ENCODE measurements around the gene DNTTIP2.

DNTTIP2 gene

DNA sequence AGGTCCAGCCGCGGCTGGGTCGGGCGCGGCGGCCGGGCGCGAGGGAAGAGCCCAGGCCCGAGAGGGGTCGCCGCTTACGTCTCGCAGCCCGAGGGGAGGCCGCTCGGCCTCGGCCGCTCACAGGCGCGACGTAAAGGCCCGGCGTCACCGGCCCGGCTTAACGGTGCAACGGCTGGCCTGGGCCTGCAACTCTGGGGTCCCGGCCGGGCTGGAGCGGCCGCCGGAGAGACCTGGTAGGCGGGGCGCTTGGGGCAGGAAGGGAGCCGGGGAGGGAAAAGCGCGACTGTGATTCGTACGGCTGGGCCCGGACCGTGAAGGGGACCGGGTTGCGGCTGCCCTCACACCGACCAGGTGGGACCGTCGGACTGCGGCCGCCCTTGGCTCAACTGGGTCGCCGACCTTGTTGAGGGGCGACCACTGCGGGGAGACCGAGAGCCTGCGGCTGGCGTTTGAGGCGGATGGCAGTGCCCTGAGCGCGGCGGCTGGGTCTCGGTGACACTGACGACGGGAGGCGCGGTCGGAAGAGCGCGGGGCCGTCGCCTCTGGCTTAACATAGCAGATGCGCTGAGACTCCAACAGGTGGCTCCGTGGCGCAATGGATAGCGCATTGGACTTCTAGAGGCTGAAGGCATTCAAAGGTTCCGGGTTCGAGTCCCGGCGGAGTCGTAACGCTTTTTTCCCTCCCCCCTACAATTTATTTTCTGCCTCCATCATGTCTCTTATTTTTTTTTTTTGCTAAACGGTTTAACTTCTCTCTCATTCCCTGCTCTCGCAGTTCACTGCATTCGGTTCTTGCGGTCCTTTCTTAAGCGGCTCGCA is 31.8 kb downstream of the DNTTIP2 start:
- H3K4me1 ChIP-seq (ENCODE audit: insufficient read depth, low read length): peaks cover 33% of the 10 kb centered on the region

DNA sequence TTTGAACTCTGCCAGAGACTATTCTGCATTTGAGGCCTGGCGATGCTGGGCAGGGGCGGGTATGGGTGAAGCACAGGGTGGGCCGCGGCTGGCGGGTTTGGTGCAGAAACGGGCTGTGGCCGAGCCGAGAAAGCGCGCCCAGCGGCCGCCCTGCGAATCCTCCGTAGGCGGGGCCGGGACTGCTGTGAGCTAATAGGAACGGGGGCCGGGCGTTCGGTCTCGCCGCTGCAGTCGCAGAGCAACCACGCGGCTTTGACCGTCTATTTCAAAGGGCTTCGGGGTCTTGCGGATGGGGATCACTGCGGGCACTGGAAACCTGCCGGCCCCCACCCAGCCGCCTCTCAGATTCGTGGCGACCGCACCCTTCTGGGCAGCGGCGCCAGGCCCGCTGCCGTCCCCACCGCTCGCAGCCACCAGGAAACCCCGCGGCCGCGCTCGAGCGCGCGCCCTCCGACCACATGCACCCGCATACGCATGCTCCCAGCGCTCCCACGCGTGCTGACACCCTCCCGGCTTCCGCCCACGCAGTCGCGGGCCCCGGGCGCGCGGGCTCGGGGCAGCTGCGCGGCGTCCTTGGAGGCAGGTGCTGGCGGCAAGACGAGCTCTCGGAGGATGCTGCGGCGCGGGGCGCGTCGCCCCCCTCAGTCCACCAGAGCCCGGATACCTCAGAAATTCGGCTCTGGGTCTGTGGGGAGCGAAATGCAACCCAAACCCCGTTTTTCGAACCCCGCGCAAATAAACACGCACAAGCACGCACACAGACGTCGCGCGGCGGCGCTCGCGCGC is 32.6 kb downstream of the DNTTIP2 start:
- TF ChIP-seq, protein P1, sequence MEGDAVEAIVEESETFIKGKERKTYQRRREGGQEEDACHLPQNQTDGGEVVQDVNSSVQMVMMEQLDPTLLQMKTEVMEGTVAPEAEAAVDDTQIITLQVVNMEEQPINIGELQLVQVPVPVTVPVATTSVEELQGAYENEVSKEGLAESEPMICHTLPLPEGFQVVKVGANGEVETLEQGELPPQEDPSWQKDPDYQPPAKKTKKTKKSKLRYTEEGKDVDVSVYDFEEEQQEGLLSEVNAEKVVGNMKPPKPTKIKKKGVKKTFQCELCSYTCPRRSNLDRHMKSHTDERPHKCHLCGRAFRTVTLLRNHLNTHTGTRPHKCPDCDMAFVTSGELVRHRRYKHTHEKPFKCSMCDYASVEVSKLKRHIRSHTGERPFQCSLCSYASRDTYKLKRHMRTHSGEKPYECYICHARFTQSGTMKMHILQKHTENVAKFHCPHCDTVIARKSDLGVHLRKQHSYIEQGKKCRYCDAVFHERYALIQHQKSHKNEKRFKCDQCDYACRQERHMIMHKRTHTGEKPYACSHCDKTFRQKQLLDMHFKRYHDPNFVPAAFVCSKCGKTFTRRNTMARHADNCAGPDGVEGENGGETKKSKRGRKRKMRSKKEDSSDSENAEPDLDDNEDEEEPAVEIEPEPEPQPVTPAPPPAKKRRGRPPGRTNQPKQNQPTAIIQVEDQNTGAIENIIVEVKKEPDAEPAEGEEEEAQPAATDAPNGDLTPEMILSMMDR (IDR thresholded peaks at IDR 0.05; ENCODE audit: borderline replicate concordance, extremely low read depth, low read length, poor library complexity, severe bottlenecking): peak; percentile 50
- no peak for TF ChIP-seq EZH2 (IDR thresholded peaks at IDR 0.05; ENCODE audit: borderline replicate concordance, low read depth, low read length, severe bottlenecking)
- peak; percentile 88 for DNase-seq
- Histone ChIP-seq H3K4me1 (ENCODE audit: insufficient read depth, low read length) (peaks cover 33% of the 10 kb centered on the region), H4K20me1 (ENCODE audit: insufficient read depth, low read length) (no peaks in the 10 kb centered on the region), H3K4me3 (ENCODE audit: low read depth in 1 of 2, low read length in 2 of 2) (peak overlapping the region; percentile 69 to 75), H3K9me3 (ENCODE audit: insufficient read depth, low read length, severe bottlenecking) (no peaks in the 10 kb centered on the region), H3K9ac (ENCODE audit: low read depth, low read length) (peak overlapping the region; percentile 93), H3K36me3 (ENCODE audit: insufficient read depth, low read length) (no peaks in the 10 kb centered on the region; the same call in 1 of the 2 replicates), H3K27ac (ENCODE audit: low read length) (peak overlapping the region; percentile 91), H3K79me2 (ENCODE audit: insufficient read depth, low read length) (no peaks in the 10 kb centered on the region; the same call in 1 of the 2 replicates), H3K27me3 (ENCODE audit: insufficient read depth, low read length, poor library complexity) (no peaks in the 10 kb centered on the region), H2AFZ (ENCODE audit: low read depth, low read length) (peak overlapping the region; percentile 87), H3K4me2 (ENCODE audit: insufficient read depth, low read length) (peak overlapping the region; percentile 70)
- peak; percentile 67 for ATAC-seq (ENCODE audit: insufficient read depth, low read depth)

More for the DNA sequence above, 31.8 kb downstream of the DNTTIP2 start:
- H3K9me3 ChIP-seq (ENCODE audit: insufficient read depth, low read length, severe bottlenecking): no peaks in the 10 kb centered on the region
- H3K4me3 ChIP-seq (ENCODE audit: low read depth in 1 of 2, low read length in 2 of 2): peak overlapping the region; percentile 69 to 75
- peak overlapping the region; percentile 70 for H3K4me2 ChIP-seq (ENCODE audit: insufficient read depth, low read length)
- DNase-seq (peak; percentile 89), ATAC-seq (ENCODE audit: insufficient read depth, low read depth) (peak; percentile 67)
- H2AFZ ChIP-seq (ENCODE audit: low read depth, low read length): peak overlapping the region; percentile 87
- TF ChIP-seq, protein P1 (IDR thresholded peaks at IDR 0.05; ENCODE audit: borderline replicate concordance, extremely low read depth, low read length, poor library complexity, severe bottlenecking): peak; percentile 43
- no peak for TF ChIP-seq EZH2 (IDR thresholded peaks at IDR 0.05; ENCODE audit: borderline replicate concordance, low read depth, low read length, severe bottlenecking)
- H4K20me1 ChIP-seq (ENCODE audit: insufficient read depth, low read length): no peaks in the 10 kb centered on the region
- peak overlapping the region; percentile 93 for H3K9ac ChIP-seq (ENCODE audit: low read depth, low read length)
- H3K27ac ChIP-seq (ENCODE audit: low read length): peak overlapping the region; percentile 91
- no peaks in the 10 kb centered on the region for H3K27me3 ChIP-seq (ENCODE audit: insufficient read depth, low read length, poor library complexity)
- no peaks in the 10 kb centered on the region; the same call in 1 of the 2 replicates for H3K79me2 ChIP-seq (ENCODE audit: insufficient read depth, low read length)
- H3K36me3 ChIP-seq (ENCODE audit: insufficient read depth, low read length): no peaks in the 10 kb centered on the region; the same call in 1 of the 2 replicates

DNA sequence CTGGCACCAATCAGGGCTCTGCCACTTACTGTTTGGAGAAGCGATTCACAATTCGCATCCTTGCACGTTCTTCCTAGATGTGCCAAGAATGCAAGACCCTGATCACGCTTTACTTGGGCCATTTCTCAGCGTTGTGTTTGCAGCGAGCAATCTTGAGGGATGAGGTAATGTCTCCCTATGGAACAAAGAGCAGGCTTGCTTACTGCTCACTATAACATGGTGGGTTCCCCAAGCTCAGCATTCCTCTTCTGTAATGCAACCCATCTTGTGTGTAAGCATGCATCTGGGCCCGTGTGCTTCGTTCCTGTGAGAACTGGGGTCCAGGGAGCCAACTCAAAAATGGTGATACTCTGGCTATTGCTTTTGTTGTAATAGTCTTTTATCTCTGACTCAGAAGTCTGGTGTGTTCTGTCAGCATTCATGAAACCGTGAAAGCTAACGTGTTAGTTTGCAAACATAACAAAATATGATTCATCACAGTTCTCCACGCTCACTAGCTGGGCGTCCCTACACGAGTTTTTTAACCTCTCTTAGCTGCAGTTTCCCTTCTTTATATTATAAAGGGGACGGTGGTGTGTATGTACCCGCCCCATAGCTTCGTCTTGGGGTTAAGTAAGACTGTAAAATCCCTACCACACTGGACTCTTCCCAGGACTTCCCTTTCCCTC is 33.3 kb downstream of the DNTTIP2 start:
- Histone ChIP-seq H3K9ac (ENCODE audit: low read depth, low read length) (peak overlapping the region; percentile 93), H2AFZ (ENCODE audit: low read depth, low read length) (peak overlapping the region; percentile 87), H3K9me3 (ENCODE audit: insufficient read depth, low read length, severe bottlenecking) (no peaks in the 10 kb centered on the region), H3K4me3 (ENCODE audit: low read depth in 1 of 2, low read length in 2 of 2) (peak overlapping the region; percentile 69 to 75), H3K4me1 (ENCODE audit: insufficient read depth, low read length) (peaks cover 33% of the 10 kb centered on the region), H3K4me2 (ENCODE audit: insufficient read depth, low read length) (peak overlapping the region; percentile 70), H3K27me3 (ENCODE audit: insufficient read depth, low read length, poor library complexity) (no peaks in the 10 kb centered on the region), H3K36me3 (ENCODE audit: insufficient read depth, low read length) (no peaks in the 10 kb centered on the region; the same call in 1 of the 2 replicates), H3K27ac (ENCODE audit: low read length) (peak overlapping the region; percentile 91), H3K79me2 (ENCODE audit: insufficient read depth, low read length) (no peaks in the 10 kb centered on the region; the same call in 1 of the 2 replicates), H4K20me1 (ENCODE audit: insufficient read depth, low read length) (no peaks in the 10 kb centered on the region)
- ATAC-seq (ENCODE audit: insufficient read depth, low read depth) (no peak; the same call in 2 of the 3 replicates), DNase-seq (peak; percentile 32)
- TF ChIP-seq, protein P1 (IDR thresholded peaks at IDR 0.05; ENCODE audit: borderline replicate concordance, extremely low read depth, low read length, poor library complexity, severe bottlenecking): no peak
- no peak for TF ChIP-seq EZH2 (IDR thresholded peaks at IDR 0.05; ENCODE audit: borderline replicate concordance, low read depth, low read length, severe bottlenecking)
